Left renal cortex interstitium (tissue), 4 donors: ENCODE results near the gene ARVCF. TPM values are rescaled to one million over a fixed set of nuclear protein-coding genes. Genes with fewer than 3 reads are reported as not detected.

Experiments used
- DNase-seq, 4 donors: peaks; one replicate each; pipeline ENCODE4 v3.0.0-alpha.2; 2013; ENCODE audit warnings: low read depth in 4 of 4, low spot score in 2 of 4, missing footprints in 1 of 4
- polyA plus RNA-seq, 4 donors: library from polyadenylated mRNA; unstranded; fragments of 120-200 nt; gene quantifications; one replicate each; pipeline ENCODE4 v1.2.1, GENCODE V29; 2013; ENCODE audit not compliant: insufficient read length in 4 of 4

ARVCF gene
- polyA plus RNA-seq, 4 donors: 18.3 to 33.5 (median 29.1) TPM

GRCh38 chr22:19921544-19922081 is 95.0 kb downstream of the ARVCF start:
- no peak for DNase-seq

Other genes with a start within 250 kb of the ARVCF start
- gene GNB1L, start 161.9 kb downstream of the ARVCF start, polyA plus RNA-seq: 1 to 10 TPM; 2.8 to 6.6 (median 5.3) TPM
- 10 to 100 TPM; 18.2 to 31.4 (median 22.8) TPM for gene RTL10, start 161.9 kb downstream of the ARVCF start, polyA plus RNA-seq
- gene COMT, start 75.1 kb downstream of the ARVCF start, polyA plus RNA-seq: 100 to 1,000 TPM; 103 to 157 (median 124) TPM
- gene TXNRD2, start 75.0 kb downstream of the ARVCF start, polyA plus RNA-seq: 10 to 100 TPM; 23.0 to 35.8 (median 29.3) TPM
- gene TANGO2, start 4.3 kb upstream of the ARVCF start, polyA plus RNA-seq: 10 to 100 TPM; 12.2 to 15.2 (median 12.8) TPM
- 10 to 100 TPM; 35.2 to 63.0 (median 50.3) TPM for gene DGCR8, start 63.4 kb upstream of the ARVCF start, polyA plus RNA-seq
- gene RANBP1, start 99.3 kb upstream of the ARVCF start, polyA plus RNA-seq: 100 to 1,000 TPM; 169 to 211 (median 180) TPM
- gene TRMT2A, start 100.4 kb upstream of the ARVCF start, polyA plus RNA-seq: 10 to 100 TPM; 40.2 to 65.5 (median 58.0) TPM
- 10 to 100 TPM; 30.0 to 67.6 (median 49.2) TPM for gene ZDHHC8, start 115.0 kb upstream of the ARVCF start, polyA plus RNA-seq
- gene CCDC188, start 134.2 kb upstream of the ARVCF start, polyA plus RNA-seq: 1 to 10 TPM in 2 of 4 donors, under 1 TPM in 2; 0.24 to 1.8 (median 0.96) TPM